ENCODE measurements around the gene B3GALNT2. TPM values are rescaled to one million over a fixed set of nuclear protein-coding genes. Genes with fewer than 3 reads are reported as not detected.

Gene B3GALNT2
- polyA plus RNA-seq, 3 donors: 8.9 to 11.8 (median 10.4) TPM

DNA sequence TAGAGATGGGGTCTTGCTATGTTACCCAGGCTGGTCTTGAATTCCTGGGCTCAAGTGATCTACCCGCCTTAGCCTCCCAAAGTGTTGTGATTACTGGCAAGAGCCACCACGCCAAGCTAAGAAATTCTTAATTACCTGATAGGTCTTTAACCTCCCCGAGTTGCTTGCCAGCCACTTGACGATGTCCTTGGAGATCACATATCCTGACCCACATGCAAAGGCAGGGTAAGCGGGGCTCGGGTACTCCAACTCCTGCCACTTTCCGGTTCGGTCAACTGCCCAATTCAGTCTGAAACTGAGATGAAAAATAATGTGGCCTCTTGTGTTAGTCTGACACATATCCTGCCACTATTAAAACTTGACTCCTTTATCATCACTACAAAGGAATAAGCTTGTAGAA is 50.2 kb downstream of the B3GALNT2 start:
- 97% methylated on average over 5 of the region's 8 CpGs for WGBS (ENCODE audit: insufficient coverage)
- no peaks in the 10 kb centered on the region for H3K27me3 ChIP-seq (ENCODE audit: control insufficient read depth in 2 of 2, insufficient read depth in 2 of 2, low read length in 2 of 2)
- intact Hi-C loops (cut with micrococcal nuclease): no loop called here
- H3K4me1 ChIP-seq (ENCODE audit: control insufficient read depth in 1 of 2, insufficient read depth in 2 of 2, low read length in 2 of 2): no peaks in the 10 kb centered on the region
- H3K36me3 Mint-ChIP-seq: peaks cover 49 to 53% of the 10 kb centered on the region in 2 donors
- no peak overlapping the region for H3K9ac ChIP-seq (ENCODE audit: insufficient read depth, low read length, poor library complexity, severe bottlenecking)
- H3K4me3 Mint-ChIP-seq: no peak overlapping the region
- no peak for DNase-seq
- H3K27ac ChIP-seq (ENCODE audit: low read depth in 1 of 2, low read length in 2 of 2): no peak overlapping the region
- no peak overlapping the region for H3K4me2 ChIP-seq (replicated peaks; ENCODE audit: extremely low read depth, low read length, poor library complexity, severe bottlenecking)
- TF ChIP-seq CTCF (IDR thresholded peaks at IDR 0.05): no peak
- no peak overlapping the region for H3K27ac Mint-ChIP-seq
- H3K4me3 ChIP-seq (replicated peaks in 1 of 3; ENCODE audit: low read depth in 2 of 3, low read length in 3 of 3): no peak overlapping the region
- no peaks in the 10 kb centered on the region for H3K9me3 ChIP-seq (replicated peaks in 1 of 2; ENCODE audit: control insufficient read depth in 1 of 2, insufficient read depth in 1 of 2, low read length in 2 of 2)
- no peaks in the 10 kb centered on the region for H3K4me1 Mint-ChIP-seq
- H2AFZ ChIP-seq (ENCODE audit: insufficient read depth, low read depth, low read length, poor library complexity, severe bottlenecking): no peak overlapping the region
- H3K36me3 ChIP-seq (replicated peaks in 1 of 2; ENCODE audit: control insufficient read depth in 1 of 2, insufficient read depth in 2 of 2, low read length in 2 of 2): peaks cover 23 to 79% of the 10 kb centered on the region in 2 donors
- no peaks in the 10 kb centered on the region for H3K9me3 Mint-ChIP-seq
- no peaks in the 10 kb centered on the region for H3K79me2 ChIP-seq (ENCODE audit: insufficient read depth, low read length)
- H4K20me1 ChIP-seq (ENCODE audit: insufficient read depth, low read length): no peaks in the 10 kb centered on the region
- no peaks in the 10 kb centered on the region for H3K27me3 Mint-ChIP-seq (ENCODE audit: low read depth in 3 of 3)

DNA sequence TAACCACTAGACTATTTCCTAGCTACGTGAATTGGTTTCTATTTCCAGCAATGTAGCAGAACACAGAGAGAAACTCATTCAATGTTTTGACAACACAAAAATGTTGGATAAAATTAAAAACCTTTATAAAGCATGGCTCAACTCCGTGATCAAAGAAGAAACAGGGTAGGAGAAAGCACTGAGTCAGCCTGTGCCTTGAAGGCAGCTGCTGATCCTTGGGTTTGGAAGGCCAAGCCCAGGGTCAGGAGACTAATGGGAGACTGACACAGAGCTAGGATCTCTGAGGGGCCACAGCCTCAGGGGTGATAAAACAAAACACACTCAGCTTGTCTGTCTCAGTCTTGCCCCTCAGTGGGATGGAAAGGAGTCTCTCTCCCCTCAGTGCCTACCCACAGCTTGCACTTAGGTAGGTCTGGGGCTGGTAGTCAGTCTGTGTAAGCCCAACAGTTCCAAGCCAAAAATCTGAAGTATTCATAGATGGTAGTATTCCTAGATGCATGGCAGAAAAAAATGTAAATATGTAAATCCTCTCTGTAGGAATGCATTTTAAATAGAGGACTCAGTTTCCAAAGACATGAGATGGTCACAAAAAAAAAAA is 53.3 kb downstream of the B3GALNT2 start:
- H3K9me3 Mint-ChIP-seq: no peaks in the 10 kb centered on the region
- H3K27ac Mint-ChIP-seq: peak overlapping the region in 2 of 7 donors; percentile 15 to 19
- no peak for TF ChIP-seq CTCF (IDR thresholded peaks at IDR 0.05)
- no peaks in the 10 kb centered on the region for H4K20me1 ChIP-seq (ENCODE audit: insufficient read depth, low read length)
- DNase-seq: no peak
- H3K9ac ChIP-seq (ENCODE audit: insufficient read depth, low read length, poor library complexity, severe bottlenecking): no peak overlapping the region
- H3K4me3 ChIP-seq (replicated peaks in 1 of 3; ENCODE audit: low read depth in 2 of 3, low read length in 3 of 3): no peak overlapping the region
- no peak overlapping the region for H3K4me3 Mint-ChIP-seq
- WGBS (ENCODE audit: insufficient coverage): no CpG with 5 or more reads among the region's 2 CpGs
- H3K4me1 Mint-ChIP-seq: no peaks in the 10 kb centered on the region
- peaks cover 67 to 76% of the 10 kb centered on the region in 2 donors for H3K36me3 Mint-ChIP-seq
- H3K27me3 ChIP-seq (ENCODE audit: control insufficient read depth in 2 of 2, insufficient read depth in 2 of 2, low read length in 2 of 2): no peaks in the 10 kb centered on the region
- no peaks in the 10 kb centered on the region for H3K4me1 ChIP-seq (ENCODE audit: control insufficient read depth in 1 of 2, insufficient read depth in 2 of 2, low read length in 2 of 2)
- intact Hi-C loops (cut with micrococcal nuclease): no loop called here
- H2AFZ ChIP-seq (ENCODE audit: insufficient read depth, low read depth, low read length, poor library complexity, severe bottlenecking): no peak overlapping the region
- no peaks in the 10 kb centered on the region for H3K79me2 ChIP-seq (ENCODE audit: insufficient read depth, low read length)
- H3K27ac ChIP-seq (ENCODE audit: low read depth in 1 of 2, low read length in 2 of 2): no peak overlapping the region
- peaks cover 43 to 97% of the 10 kb centered on the region in 2 donors for H3K36me3 ChIP-seq (replicated peaks in 1 of 2; ENCODE audit: control insufficient read depth in 1 of 2, insufficient read depth in 2 of 2, low read length in 2 of 2)
- no peaks in the 10 kb centered on the region for H3K9me3 ChIP-seq (replicated peaks in 1 of 2; ENCODE audit: control insufficient read depth in 1 of 2, insufficient read depth in 1 of 2, low read length in 2 of 2)
- no peaks in the 10 kb centered on the region for H3K27me3 Mint-ChIP-seq (ENCODE audit: low read depth in 3 of 3)
- no peak overlapping the region for H3K4me2 ChIP-seq (replicated peaks; ENCODE audit: extremely low read depth, low read length, poor library complexity, severe bottlenecking)

Measured in CD14-positive monocyte (primary cell).